ENCODE results near the gene PAX8. TPM values are rescaled to one million over a fixed set of nuclear protein-coding genes. Genes with fewer than 3 reads are reported as not detected.

Gene PAX8
- total and polyA plus RNA-seq, 2 experiments from 2014 or later = 0.21 to 0.32 TPM

DNA sequence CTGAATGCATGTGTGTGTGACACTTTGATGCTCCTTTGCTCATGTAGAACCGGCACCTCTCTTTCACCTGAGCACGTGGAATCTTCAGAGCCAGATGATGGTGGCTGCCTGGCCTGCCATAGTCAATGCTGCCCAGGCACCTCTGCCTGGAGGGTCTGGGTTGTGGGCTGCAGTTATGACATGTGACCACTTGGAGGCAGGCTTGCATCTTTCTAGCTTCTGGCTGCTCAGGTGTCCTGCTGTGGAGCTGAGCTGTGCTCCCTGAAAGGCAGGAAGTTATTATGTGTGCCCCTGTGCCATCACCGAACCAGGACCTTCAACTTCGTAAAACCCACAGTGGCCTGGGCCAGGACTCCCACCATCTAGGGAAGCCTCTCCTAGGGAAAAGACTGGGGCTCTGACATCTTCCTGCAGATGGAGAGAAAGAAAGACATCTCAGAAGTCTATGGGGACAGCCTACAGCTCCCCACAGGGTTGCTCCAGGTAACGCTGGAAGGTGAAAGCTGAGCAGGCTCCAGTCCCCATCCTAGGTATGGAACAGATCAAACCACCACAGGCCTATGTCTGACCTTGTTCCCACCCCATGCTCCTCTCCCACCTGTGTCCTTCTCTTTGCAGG is 74.7 kb downstream of the PAX8 start:
- H2AFZ ChIP-seq = peak overlapping the region; percentile 77; the same call in 1 of the 2 replicates
- no peak overlapping the region for H3K4me3 ChIP-seq
- no peaks in the 10 kb centered on the region for H3K9me2 ChIP-seq (ENCODE audit: insufficient read depth)
- no peak overlapping the region for H3K4me2 ChIP-seq
- Mint-ChIP-seq H3K4me3 (no peak overlapping the region), H3K27me3 (ENCODE audit: insufficient read depth, low read depth, poor library complexity) (peaks cover 4% of the 10 kb centered on the region), H3K36me3 (ENCODE audit: low read depth) (no peaks in the 10 kb centered on the region), H3K4me1 (peaks cover 3% of the 10 kb centered on the region; the same call in 2 of the 3 replicates), H3K9me3 (no peaks in the 10 kb centered on the region), H3K27ac (no peak overlapping the region)
- H3K27me3 ChIP-seq (ENCODE audit: insufficient read depth) = no peaks in the 10 kb centered on the region
- H3K27ac ChIP-seq (ENCODE audit: low read depth) = no peak overlapping the region
- ATAC-seq (peak; percentile 74), DNase-seq (ENCODE audit: low spot score) (peak; percentile 87)
- no peaks in the 10 kb centered on the region for H3K79me2 ChIP-seq (replicated peaks; ENCODE audit: insufficient read depth)
- H3F3A ChIP-seq (replicated peaks; ENCODE audit: low read depth) = no peaks in the 10 kb centered on the region
- H3K4me1 ChIP-seq (ENCODE audit: insufficient read depth) = no peaks in the 10 kb centered on the region
- no peaks in the 10 kb centered on the region for H3K36me3 ChIP-seq (ENCODE audit: insufficient read depth)
- TF ChIP-seq ZNF331 (CRISPR knock-in tag; IDR thresholded peaks at IDR 0.05; ENCODE audit: low read depth) (no peak), ZNF114 (CRISPR knock-in tag; IDR thresholded peaks at IDR 0.05) (no peak), NANOG (IDR thresholded peaks at IDR 0.05; ENCODE audit: borderline replicate concordance) (no peak)
- TF ChIP-seq, protein P1, sequence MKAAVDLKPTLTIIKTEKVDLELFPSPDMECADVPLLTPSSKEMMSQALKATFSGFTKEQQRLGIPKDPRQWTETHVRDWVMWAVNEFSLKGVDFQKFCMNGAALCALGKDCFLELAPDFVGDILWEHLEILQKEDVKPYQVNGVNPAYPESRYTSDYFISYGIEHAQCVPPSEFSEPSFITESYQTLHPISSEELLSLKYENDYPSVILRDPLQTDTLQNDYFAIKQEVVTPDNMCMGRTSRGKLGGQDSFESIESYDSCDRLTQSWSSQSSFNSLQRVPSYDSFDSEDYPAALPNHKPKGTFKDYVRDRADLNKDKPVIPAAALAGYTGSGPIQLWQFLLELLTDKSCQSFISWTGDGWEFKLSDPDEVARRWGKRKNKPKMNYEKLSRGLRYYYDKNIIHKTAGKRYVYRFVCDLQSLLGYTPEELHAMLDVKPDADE (IDR thresholded peaks at IDR 0.05) = no peak
- TF ChIP-seq, protein P2, sequence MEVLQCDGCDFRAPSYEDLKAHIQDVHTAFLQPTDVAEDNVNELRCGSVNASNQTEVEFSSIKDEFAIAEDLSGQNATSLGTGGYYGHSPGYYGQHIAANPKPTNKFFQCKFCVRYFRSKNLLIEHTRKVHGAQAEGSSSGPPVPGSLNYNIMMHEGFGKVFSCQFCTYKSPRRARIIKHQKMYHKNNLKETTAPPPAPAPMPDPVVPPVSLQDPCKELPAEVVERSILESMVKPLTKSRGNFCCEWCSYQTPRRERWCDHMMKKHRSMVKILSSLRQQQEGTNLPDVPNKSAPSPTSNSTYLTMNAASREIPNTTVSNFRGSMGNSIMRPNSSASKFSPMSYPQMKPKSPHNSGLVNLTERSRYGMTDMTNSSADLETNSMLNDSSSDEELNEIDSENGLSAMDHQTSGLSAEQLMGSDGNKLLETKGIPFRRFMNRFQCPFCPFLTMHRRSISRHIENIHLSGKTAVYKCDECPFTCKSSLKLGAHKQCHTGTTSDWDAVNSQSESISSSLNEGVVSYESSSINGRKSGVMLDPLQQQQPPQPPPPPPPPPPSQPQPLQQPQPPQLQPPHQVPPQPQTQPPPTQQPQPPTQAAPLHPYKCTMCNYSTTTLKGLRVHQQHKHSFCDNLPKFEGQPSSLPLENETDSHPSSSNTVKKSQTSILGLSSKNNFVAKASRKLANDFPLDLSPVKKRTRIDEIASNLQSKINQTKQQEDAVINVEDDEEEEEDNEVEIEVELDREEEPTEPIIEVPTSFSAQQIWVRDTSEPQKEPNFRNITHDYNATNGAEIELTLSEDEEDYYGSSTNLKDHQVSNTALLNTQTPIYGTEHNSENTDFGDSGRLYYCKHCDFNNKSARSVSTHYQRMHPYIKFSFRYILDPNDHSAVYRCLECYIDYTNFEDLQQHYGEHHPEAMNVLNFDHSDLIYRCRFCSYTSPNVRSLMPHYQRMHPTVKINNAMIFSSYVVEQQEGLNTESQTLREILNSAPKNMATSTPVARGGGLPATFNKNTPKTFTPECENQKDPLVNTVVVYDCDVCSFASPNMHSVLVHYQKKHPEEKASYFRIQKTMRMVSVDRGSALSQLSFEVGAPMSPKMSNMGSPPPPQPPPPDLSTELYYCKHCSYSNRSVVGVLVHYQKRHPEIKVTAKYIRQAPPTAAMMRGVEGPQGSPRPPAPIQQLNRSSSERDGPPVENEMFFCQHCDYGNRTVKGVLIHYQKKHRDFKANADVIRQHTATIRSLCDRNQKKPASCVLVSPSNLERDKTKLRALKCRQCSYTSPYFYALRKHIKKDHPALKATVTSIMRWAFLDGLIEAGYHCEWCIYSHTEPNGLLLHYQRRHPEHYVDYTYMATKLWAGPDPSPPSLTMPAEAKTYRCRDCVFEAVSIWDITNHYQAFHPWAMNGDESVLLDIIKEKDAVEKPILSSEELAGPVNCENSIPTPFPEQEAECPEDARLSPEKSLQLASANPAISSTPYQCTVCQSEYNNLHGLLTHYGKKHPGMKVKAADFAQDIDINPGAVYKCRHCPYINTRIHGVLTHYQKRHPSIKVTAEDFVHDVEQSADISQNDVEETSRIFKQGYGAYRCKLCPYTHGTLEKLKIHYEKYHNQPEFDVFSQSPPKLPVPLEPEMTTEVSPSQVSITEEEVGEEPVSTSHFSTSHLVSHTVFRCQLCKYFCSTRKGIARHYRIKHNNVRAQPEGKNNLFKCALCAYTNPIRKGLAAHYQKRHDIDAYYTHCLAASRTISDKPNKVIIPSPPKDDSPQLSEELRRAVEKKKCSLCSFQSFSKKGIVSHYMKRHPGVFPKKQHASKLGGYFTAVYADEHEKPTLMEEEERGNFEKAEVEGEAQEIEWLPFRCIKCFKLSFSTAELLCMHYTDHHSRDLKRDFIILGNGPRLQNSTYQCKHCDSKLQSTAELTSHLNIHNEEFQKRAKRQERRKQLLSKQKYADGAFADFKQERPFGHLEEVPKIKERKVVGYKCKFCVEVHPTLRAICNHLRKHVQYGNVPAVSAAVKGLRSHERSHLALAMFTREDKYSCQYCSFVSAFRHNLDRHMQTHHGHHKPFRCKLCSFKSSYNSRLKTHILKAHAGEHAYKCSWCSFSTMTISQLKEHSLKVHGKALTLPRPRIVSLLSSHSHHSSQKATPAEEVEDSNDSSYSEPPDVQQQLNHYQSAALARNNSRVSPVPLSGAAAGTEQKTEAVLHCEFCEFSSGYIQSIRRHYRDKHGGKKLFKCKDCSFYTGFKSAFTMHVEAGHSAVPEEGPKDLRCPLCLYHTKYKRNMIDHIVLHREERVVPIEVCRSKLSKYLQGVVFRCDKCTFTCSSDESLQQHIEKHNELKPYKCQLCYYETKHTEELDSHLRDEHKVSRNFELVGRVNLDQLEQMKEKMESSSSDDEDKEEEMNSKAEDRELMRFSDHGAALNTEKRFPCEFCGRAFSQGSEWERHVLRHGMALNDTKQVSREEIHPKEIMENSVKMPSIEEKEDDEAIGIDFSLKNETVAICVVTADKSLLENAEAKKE (CRISPR knock-in tag; IDR thresholded peaks at IDR 0.05) = no peak
- TF ChIP-seq, protein P3, sequence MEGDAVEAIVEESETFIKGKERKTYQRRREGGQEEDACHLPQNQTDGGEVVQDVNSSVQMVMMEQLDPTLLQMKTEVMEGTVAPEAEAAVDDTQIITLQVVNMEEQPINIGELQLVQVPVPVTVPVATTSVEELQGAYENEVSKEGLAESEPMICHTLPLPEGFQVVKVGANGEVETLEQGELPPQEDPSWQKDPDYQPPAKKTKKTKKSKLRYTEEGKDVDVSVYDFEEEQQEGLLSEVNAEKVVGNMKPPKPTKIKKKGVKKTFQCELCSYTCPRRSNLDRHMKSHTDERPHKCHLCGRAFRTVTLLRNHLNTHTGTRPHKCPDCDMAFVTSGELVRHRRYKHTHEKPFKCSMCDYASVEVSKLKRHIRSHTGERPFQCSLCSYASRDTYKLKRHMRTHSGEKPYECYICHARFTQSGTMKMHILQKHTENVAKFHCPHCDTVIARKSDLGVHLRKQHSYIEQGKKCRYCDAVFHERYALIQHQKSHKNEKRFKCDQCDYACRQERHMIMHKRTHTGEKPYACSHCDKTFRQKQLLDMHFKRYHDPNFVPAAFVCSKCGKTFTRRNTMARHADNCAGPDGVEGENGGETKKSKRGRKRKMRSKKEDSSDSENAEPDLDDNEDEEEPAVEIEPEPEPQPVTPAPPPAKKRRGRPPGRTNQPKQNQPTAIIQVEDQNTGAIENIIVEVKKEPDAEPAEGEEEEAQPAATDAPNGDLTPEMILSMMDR (conservative IDR thresholded peaks at IDR 0.05; ENCODE audit: low read depth in 2 of 2) = peak; percentile 86 to 95
- H4K20me1 ChIP-seq (replicated peaks; ENCODE audit: insufficient read depth) = no peaks in the 10 kb centered on the region

Data from GM23338 (cell line).